IPS-15b (cell line): ENCODE data around the gene TFEC.
"Not testable (repeated sequence)": the region's sequence is repeated elsewhere in the genome, so short reads cannot be mapped to it uniquely, and the experiment has no call there.

Experiments
- H3K27me3 ChIP-seq: one replicate; pipeline ENCODE4 v1.6.1; 2013; ENCODE audit warnings: low read length; ENCODE audit not compliant: control insufficient read depth, insufficient read depth
- H3K36me3 ChIP-seq: one replicate; pipeline ENCODE4 v1.6.1; 2013; ENCODE audit warnings: low read length; ENCODE audit not compliant: control insufficient read depth, insufficient read depth
- H3K4me1 ChIP-seq: one replicate; pipeline ENCODE4 v1.6.1; 2013; ENCODE audit warnings: mild to moderate bottlenecking, low read length; ENCODE audit not compliant: control insufficient read depth, insufficient read depth
- H3K4me3 ChIP-seq: one replicate; pipeline ENCODE4 v1.5.1; 2013; ENCODE audit warnings: low read depth, low read length
- H3K9ac ChIP-seq: one replicate; pipeline ENCODE4 v1.6.1; 2013; ENCODE audit warnings: low read depth, mild to moderate bottlenecking, low read length
- H3K9me3 ChIP-seq: one replicate; pipeline ENCODE4 v1.6.1; 2013; ENCODE audit warnings: mild to moderate bottlenecking, low read length; ENCODE audit not compliant: control insufficient read depth, insufficient read depth

TFEC gene

GRCh38 chr7:116030651-116031276 is at the start of gene TFEC:
Gene TFEC (minus strand): TSS chr7:116030763. CDS start chr7:115984441, 46,322 bp downstream.
- H3K27me3 ChIP-seq = no peaks in the 10 kb centered on the region
- H3K36me3 ChIP-seq = no peaks in the 10 kb centered on the region
- no peaks in the 10 kb centered on the region for H3K4me1 ChIP-seq
- H3K9me3 ChIP-seq = no peaks in the 10 kb centered on the region
- no peak within 1 kb of the TSS for H3K9ac ChIP-seq
- no peak within 1 kb of the TSS for H3K4me3 ChIP-seq

GRCh38 chr7:116075351-116076145 is 45.0 kb upstream of the TFEC start:
- H3K9ac ChIP-seq = no peak overlapping the region

GRCh38 chr7:116071629-116072028 is 41.1 kb upstream of the TFEC start:
- H3K4me1 ChIP-seq = no peaks in the 10 kb centered on the region
- no peaks in the 10 kb centered on the region for H3K9me3 ChIP-seq
- no peak overlapping the region for H3K9ac ChIP-seq
- H3K4me3 ChIP-seq = no peak overlapping the region
- H3K36me3 ChIP-seq = no peaks in the 10 kb centered on the region
- H3K27me3 ChIP-seq = no peaks in the 10 kb centered on the region

More at GRCh38 chr7:116075351-116076145, 45.0 kb upstream of the TFEC start:
- Histone ChIP-seq H3K27me3 (no peaks in the 10 kb centered on the region), H3K9me3 (no peaks in the 10 kb centered on the region), H3K4me1 (no peaks in the 10 kb centered on the region), H3K4me3 (no peak overlapping the region), H3K36me3 (no peaks in the 10 kb centered on the region)

- Histone ChIP-seq H3K36me3 (no peaks in the 10 kb centered on the region), H3K27me3 (no peaks in the 10 kb centered on the region), H3K4me1 (no peaks in the 10 kb centered on the region), H3K9me3 (no peaks in the 10 kb centered on the region), H3K9ac (no peak overlapping the region), H3K4me3 (no peak overlapping the region)
Measured at GRCh38 chr7:116064179-116064578, 33.6 kb upstream of the TFEC start.

- H3K9ac ChIP-seq = no peak overlapping the region
- no peaks in the 10 kb centered on the region for H3K9me3 ChIP-seq
Measured at GRCh38 chr7:116062666-116063065, 32.1 kb upstream of the TFEC start.

GRCh38 chr7:116052006-116052405 is 21.4 kb upstream of the TFEC start:
- H3K4me3 ChIP-seq = no peak overlapping the region
- H3K27me3 ChIP-seq = no peaks in the 10 kb centered on the region
- no peaks in the 10 kb centered on the region for H3K4me1 ChIP-seq
- no peaks in the 10 kb centered on the region for H3K9me3 ChIP-seq
- H3K9ac ChIP-seq = no peak overlapping the region
- no peaks in the 10 kb centered on the region for H3K36me3 ChIP-seq

More at GRCh38 chr7:116062666-116063065, 32.1 kb upstream of the TFEC start:
- H3K27me3 ChIP-seq = no peaks in the 10 kb centered on the region
- no peak overlapping the region for H3K4me3 ChIP-seq
- H3K36me3 ChIP-seq = no peaks in the 10 kb centered on the region
- no peaks in the 10 kb centered on the region for H3K4me1 ChIP-seq

- H3K9ac ChIP-seq, H3K4me1 ChIP-seq, H3K4me3 ChIP-seq, H3K9me3 ChIP-seq, H3K36me3 ChIP-seq, H3K27me3 ChIP-seq: not testable (repeated sequence)
Measured at GRCh38 chr7:116047261-116047660, 16.7 kb upstream of the TFEC start.

- Histone ChIP-seq H3K4me1 (no peaks in the 10 kb centered on the region), H3K36me3 (no peaks in the 10 kb centered on the region), H3K9me3 (no peaks in the 10 kb centered on the region), H3K27me3 (no peaks in the 10 kb centered on the region), H3K4me3 (no peak overlapping the region), H3K9ac (no peak overlapping the region)
Measured at GRCh38 chr7:116045532-116045931, 15.0 kb upstream of the TFEC start.

- Histone ChIP-seq H3K4me1 (no peaks in the 10 kb centered on the region), H3K36me3 (no peaks in the 10 kb centered on the region), H3K9me3 (no peaks in the 10 kb centered on the region), H3K9ac (no peak overlapping the region), H3K4me3 (no peak overlapping the region), H3K27me3 (no peaks in the 10 kb centered on the region)
Measured at GRCh38 chr7:116041615-116042014, 11.1 kb upstream of the TFEC start.

- Histone ChIP-seq H3K9me3 (no peaks in the 10 kb centered on the region), H3K27me3 (no peaks in the 10 kb centered on the region), H3K4me1 (no peaks in the 10 kb centered on the region), H3K36me3 (no peaks in the 10 kb centered on the region), H3K9ac (no peak overlapping the region), H3K4me3 (no peak overlapping the region)
Measured at GRCh38 chr7:116037401-116037800, 6.8 kb upstream of the TFEC start.

- no peaks in the 10 kb centered on the region for H3K36me3 ChIP-seq
- H3K9ac ChIP-seq = no peak overlapping the region
- no peaks in the 10 kb centered on the region for H3K9me3 ChIP-seq
- H3K4me3 ChIP-seq = no peak overlapping the region
- H3K27me3 ChIP-seq = no peaks in the 10 kb centered on the region
- no peaks in the 10 kb centered on the region for H3K4me1 ChIP-seq
Measured at GRCh38 chr7:116034411-116034810, 3.8 kb upstream of the TFEC start.

- H3K9me3 ChIP-seq = no peaks in the 10 kb centered on the region
- no peaks in the 10 kb centered on the region for H3K27me3 ChIP-seq
- H3K9ac ChIP-seq = no peak overlapping the region
- H3K4me1 ChIP-seq = no peaks in the 10 kb centered on the region
- no peaks in the 10 kb centered on the region for H3K36me3 ChIP-seq
- H3K4me3 ChIP-seq = no peak overlapping the region
Measured at GRCh38 chr7:116032886-116033285, 2.3 kb upstream of the TFEC start.
